Suppressor macrophage (primary cell): Measurements from ENCODE around the gene PLCL1.
"Not testable (repeated sequence)": the region's sequence is repeated elsewhere in the genome, so short reads cannot be mapped to it uniquely, and the experiment has no call there.

ENCODE experiments used
- DNase-seq, 4 experiments: peaks; one replicate each; pipeline ENCODE4 v3.0.0-alpha.2; 2020 to 2022

The PLCL1 gene

GRCh38 chr2:198004173-198004572, 199.8 kb downstream of the PLCL1 start:
- peak in 1 of 4 experiments; percentile 4 for DNase-seq

GRCh38 chr2:198004921-198005829, 200.8 kb downstream of the PLCL1 start:
- DNase-seq, result no peak

- DNase-seq, result no peak
These were observed 202.3 kb downstream of the PLCL1 start for GRCh38 chr2:198006733-198007132.

- DNase-seq, result no peak
These were observed 203.8 kb downstream of the PLCL1 start for GRCh38 chr2:198008230-198008629.

GRCh38 chr2:198012025-198012424, 207.6 kb downstream of the PLCL1 start:
- DNase-seq, result no peak

DNA sequence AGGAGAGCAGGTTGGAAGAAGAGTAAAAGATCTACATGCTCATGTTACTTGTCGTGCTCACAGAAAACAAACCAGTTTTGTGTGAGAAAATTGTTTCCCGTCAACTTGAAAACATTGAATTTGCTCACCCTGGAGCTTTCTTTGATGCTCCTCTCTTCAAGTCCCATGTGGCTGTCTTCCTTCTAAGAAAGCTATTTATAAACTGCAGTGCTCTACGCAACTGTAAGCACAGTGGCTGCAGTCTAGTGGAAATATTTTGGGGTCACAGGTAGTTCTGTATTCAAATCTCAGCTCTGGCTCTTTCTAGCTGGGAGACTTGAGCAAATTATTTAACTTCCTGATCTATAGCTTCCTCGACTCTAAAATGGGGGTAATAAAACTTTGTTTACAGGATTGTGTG, 211.8 kb downstream of the PLCL1 start:
- no peak for DNase-seq

- no peak for DNase-seq
These were observed 212.7 kb downstream of the PLCL1 start for GRCh38 chr2:198017068-198017467.

DNA sequence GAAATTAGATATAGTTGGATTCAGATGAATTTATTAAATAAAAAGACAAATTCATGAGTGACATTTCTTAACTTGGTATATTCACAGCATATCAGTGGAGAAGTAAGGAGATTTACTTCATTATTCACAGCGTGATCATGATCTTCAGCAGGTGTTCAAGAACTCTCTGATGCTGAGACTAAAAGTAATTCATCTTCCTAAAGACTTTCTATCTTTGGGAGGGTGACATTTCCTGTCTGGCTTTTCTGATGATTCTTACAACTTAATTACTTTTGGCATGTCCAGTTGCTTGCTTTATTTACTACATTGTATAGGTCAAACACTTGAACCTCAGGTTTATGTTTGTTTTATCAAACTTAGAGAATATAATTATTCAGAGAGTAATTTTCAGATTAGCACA, 224.6 kb downstream of the PLCL1 start:
- DNase-seq, result no peak

DNA sequence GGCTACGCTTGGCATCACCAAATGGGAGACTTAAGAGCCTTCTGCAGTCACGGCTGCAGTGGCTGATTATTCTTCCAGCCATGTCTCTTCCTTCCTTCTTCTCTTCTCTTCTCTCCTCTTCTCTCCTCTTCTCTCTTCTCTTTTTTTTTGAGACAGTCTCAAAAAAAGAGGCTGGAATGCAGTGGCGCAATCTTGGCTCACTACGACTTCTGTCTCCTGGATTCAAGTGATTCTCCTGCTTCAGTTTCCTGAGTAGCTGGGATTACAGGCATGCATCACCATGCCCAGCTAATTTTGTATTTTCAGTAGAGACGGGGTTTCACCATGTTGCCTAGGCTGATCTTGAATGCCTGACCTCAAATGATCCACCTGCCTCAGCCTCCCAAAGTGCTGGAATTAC, 225.2 kb downstream of the PLCL1 start:
- DNase-seq, result not testable (repeated sequence)

DNA sequence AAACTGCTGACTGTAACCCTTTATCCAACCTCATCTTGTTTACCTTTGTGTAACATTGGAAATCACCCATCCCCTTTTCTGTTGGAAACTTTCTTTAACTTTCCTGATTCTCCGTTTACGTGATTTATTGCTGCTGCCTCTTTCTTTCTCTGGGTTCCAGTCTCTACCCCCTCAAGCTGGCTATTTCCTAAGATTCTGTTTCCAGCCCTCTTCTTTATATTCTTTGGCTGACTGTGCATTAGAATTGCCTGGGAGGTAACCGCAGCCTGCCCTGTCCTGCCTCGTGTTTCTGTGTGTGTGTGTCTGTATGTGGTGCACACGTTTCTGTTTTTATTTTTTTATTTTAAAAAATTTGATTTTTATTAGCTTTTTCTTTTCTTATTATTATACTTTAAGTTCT, 229.2 kb downstream of the PLCL1 start:
- no peak for DNase-seq

- DNase-seq, result no peak
These were observed 231.9 kb downstream of the PLCL1 start for GRCh38 chr2:198036029-198036879.

DNA sequence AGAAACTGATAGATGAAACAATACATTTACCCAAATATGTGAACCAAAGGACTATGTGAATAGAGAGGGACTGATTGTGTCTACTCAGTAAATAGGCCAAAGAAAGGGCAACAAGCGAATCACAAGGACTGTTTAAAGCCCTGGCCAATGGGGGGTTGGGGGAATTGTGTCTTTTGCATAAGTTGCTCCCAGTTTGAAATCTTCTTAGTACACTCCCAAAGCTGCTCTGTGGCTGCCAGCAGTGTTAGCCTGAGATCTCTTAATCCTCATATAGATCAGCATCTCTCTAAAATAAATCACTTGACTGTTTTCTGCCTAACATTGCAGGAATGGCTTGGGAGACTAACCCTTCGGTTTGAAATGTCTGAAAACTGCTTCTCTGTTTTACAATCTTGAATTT, 236.4 kb downstream of the PLCL1 start:
- no peak for DNase-seq

- no peak for DNase-seq
These were observed 237.8 kb downstream of the PLCL1 start for GRCh38 chr2:198042189-198042588.

DNA sequence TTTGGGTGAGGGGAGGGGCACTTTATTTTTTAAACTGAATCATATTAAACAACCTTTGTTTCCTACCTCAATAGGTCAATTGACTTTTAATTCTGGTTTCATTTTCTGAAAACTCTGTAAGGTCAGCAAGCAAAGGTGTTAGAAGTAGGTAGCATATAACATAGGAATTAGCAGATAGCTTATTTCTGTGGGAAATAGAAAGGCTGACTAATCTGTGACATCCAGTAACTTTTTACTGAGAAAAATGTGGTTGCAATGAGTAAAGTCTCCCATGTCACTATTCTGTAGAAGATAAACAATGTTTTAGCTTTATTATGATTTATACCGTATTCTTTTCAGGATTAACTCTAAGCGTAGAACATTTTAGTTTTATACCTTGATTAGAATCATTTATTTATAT, 240.4 kb downstream of the PLCL1 start:
- DNase-seq, result no peak

- no peak for DNase-seq
These were observed 240.8 kb downstream of the PLCL1 start for GRCh38 chr2:198045227-198045626.

GRCh38 chr2:198052741-198053140, 248.3 kb downstream of the PLCL1 start:
- no peak for DNase-seq

DNA sequence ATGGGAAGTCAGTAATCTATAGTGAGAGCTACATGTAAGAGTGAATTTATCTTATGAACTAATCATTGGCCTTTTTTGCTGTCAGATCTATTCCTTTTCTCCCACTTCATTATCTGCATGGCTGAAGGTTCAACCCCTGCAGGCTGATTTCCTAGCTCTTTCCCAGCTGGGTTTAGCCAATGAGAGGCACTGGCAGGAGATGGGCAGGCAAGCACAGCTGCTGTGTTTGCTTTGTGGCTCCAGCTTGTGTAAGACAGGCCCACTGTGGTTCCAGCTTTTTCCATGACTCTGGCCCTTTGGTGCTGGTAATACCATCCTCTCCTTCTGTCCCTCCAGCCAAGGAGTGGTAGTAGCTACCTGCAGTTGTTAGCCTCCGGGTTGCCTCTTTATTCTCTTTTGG, 248.8 kb downstream of the PLCL1 start:
- no peak for DNase-seq

GRCh38 chr2:198053776-198054175, 249.4 kb downstream of the PLCL1 start:
- DNase-seq, result no peak

GRCh38 chr2:198054299-198054698, 249.9 kb downstream of the PLCL1 start:
- DNase-seq, result peak in 3 of 4 experiments; percentile 28 to 32 (median 32)

- no peak for DNase-seq
These were observed 251.3 kb downstream of the PLCL1 start for GRCh38 chr2:198055716-198056115.

- no peak for DNase-seq
These were observed 252.4 kb downstream of the PLCL1 start for GRCh38 chr2:198056836-198057235.

- DNase-seq, result no peak
These were observed 255.4 kb downstream of the PLCL1 start for GRCh38 chr2:198059800-198060199.

DNA sequence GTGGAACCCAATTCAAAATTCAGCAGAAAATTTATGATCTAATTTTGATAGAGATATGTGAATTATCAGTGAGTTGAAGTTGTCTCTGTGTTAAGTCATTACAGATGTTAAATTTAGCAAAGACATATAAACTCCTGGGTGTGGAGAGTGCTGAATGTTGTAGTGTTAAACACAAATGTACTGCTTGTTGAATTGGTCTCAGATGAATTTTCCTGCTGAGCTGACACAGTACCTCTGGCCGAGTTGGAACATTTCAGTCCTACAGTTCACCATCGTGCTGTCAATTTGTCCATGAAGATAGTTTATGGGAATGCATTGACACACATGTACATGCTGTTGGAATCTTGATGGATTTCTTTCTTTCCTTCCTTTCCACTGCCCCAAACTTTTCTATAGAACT, 255.9 kb downstream of the PLCL1 start:
- no peak for DNase-seq

GRCh38 chr2:198062826-198063225, 258.4 kb downstream of the PLCL1 start:
- DNase-seq, result no peak
